Chondrocyte (in vitro differentiated cells): Measurements from ENCODE around the gene TANC1. TPM values are rescaled to one million over a fixed set of nuclear protein-coding genes. Genes with fewer than 3 reads are reported as not detected.

Experiments
- DNase-seq: peaks from one replicate; pipeline ENCODE4 v3.0.0; 2021; ENCODE audit warnings: mixed read lengths, low spot score
- H3K27ac Mint-ChIP-seq: one replicate; pipeline ENCODE4 v1.8.0; 2021; ENCODE audit warnings: mild to moderate bottlenecking, moderate library complexity, mixed read lengths; ENCODE audit not compliant: unreplicated experiment
- H3K27me3 Mint-ChIP-seq: 2 replicates; pipeline ENCODE4 v1.8.0; 2021; ENCODE audit warnings: low read depth, mixed read lengths
- H3K36me3 Mint-ChIP-seq: 2 replicates; pipeline ENCODE4 v1.8.0; 2021; ENCODE audit warnings: low read depth, mixed read lengths
- H3K4me1 Mint-ChIP-seq: 2 replicates; pipeline ENCODE4 v1.8.0; 2021; ENCODE audit warnings: low read depth, mild to moderate bottlenecking, mixed read lengths
- H3K4me3 Mint-ChIP-seq: one replicate; pipeline ENCODE4 v1.8.0; 2021; ENCODE audit warnings: mild to moderate bottlenecking, moderate library complexity, mixed read lengths; ENCODE audit not compliant: unreplicated experiment
- H3K9me3 Mint-ChIP-seq: 2 replicates; pipeline ENCODE4 v1.8.0; 2021; ENCODE audit warnings: low read depth, mixed read lengths
- total RNA-seq: library from RNA; stranded (reverse); gene quantifications from 3 replicates; pipeline ENCODE4 v1.2.1, GENCODE V29; 2021
- TF ChIP-seq, protein P1 (sequence below): fragments of 200-600 bp; sonication (generic); IDR thresholded peaks from 2 replicates; pipeline ENCODE4 v1.5.0; 2021; ENCODE audit warnings: antibody characterized with exemption, mild to moderate bottlenecking, moderate library complexity

TANC1 gene
- total RNA-seq, 1 donor from 2014 or later, result 29.5 TPM

DNA sequence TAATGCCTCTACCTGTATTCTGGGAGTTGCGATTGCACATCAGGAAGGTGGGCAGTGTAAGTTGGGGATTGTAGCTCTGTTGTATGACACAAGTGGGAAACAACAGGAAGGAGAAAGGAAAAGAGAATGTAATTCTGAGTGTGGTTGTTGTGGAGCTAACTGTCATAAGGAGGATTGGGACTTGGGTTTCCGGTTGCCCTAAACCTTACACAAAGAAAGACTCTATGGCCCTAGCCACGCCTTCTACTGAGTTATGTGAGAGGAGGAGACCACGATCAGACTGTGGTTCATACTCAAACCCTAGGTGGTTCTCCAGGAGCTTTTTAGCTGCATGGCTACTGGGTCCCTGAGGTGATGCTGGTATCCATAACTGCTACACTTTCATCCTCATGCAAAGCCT, 86.5 kb downstream of the TANC1 start:
- no peak overlapping the region for H3K4me3 Mint-ChIP-seq
- H3K4me1 Mint-ChIP-seq, result peaks cover 20% of the 10 kb centered on the region
- TF ChIP-seq, protein P1, sequence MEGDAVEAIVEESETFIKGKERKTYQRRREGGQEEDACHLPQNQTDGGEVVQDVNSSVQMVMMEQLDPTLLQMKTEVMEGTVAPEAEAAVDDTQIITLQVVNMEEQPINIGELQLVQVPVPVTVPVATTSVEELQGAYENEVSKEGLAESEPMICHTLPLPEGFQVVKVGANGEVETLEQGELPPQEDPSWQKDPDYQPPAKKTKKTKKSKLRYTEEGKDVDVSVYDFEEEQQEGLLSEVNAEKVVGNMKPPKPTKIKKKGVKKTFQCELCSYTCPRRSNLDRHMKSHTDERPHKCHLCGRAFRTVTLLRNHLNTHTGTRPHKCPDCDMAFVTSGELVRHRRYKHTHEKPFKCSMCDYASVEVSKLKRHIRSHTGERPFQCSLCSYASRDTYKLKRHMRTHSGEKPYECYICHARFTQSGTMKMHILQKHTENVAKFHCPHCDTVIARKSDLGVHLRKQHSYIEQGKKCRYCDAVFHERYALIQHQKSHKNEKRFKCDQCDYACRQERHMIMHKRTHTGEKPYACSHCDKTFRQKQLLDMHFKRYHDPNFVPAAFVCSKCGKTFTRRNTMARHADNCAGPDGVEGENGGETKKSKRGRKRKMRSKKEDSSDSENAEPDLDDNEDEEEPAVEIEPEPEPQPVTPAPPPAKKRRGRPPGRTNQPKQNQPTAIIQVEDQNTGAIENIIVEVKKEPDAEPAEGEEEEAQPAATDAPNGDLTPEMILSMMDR, result no peak
- no peaks in the 10 kb centered on the region for H3K9me3 Mint-ChIP-seq
- no peak for DNase-seq
- no peak overlapping the region for H3K27ac Mint-ChIP-seq
- H3K36me3 Mint-ChIP-seq, result no peaks in the 10 kb centered on the region
- H3K27me3 Mint-ChIP-seq, result no peaks in the 10 kb centered on the region

DNA sequence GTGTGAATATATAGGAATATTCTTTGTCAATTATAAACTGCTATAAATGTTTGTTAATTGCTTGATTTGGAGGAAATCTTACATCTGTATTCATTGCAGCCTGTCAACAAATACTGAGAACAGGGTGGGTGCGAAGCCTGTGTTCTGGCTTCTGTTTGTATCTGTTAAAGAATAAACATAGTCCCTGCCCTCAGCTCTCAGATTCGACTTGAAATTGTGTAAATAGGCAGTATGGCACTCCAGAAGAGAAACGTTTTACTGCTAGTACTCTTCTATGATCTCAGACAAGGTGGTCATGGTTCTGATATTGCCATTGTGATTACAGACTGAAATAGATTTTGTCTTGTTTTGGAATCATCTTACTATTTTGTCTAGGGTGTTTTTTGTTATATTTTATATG, 92.1 kb downstream of the TANC1 start:
- Mint-ChIP-seq H3K27me3 (no peaks in the 10 kb centered on the region), H3K27ac (no peak overlapping the region), H3K4me3 (no peak overlapping the region), H3K4me1 (peaks cover 15% of the 10 kb centered on the region), H3K36me3 (no peaks in the 10 kb centered on the region), H3K9me3 (no peaks in the 10 kb centered on the region)
- no peak for DNase-seq
- TF ChIP-seq, protein P1, result no peak

DNA sequence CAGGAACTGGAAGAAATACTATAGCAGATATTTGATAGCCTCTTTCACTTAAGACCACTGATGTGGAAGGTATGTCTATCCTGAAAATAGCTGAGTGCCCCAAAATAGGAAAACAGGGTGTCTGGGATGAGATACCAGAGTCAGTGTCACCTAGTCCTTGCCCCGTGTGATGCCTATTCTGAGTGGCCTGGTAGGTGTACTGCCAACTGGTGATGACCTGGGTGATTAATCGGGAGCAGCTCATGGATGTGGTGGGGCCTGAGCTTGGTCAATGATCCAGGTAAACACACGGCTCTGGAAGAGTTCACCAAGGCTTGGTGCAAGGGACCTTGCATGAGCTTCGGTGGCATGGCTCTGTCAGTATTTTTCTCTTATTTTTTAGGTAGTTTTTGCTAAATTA, 95.2 kb downstream of the TANC1 start:
- Mint-ChIP-seq H3K4me3 (no peak overlapping the region), H3K36me3 (peaks cover 3% of the 10 kb centered on the region), H3K9me3 (no peaks in the 10 kb centered on the region), H3K27me3 (no peaks in the 10 kb centered on the region), H3K27ac (no peak overlapping the region), H3K4me1 (peaks cover 17% of the 10 kb centered on the region)
- TF ChIP-seq, protein P1, result no peak
- DNase-seq, result no peak

DNA sequence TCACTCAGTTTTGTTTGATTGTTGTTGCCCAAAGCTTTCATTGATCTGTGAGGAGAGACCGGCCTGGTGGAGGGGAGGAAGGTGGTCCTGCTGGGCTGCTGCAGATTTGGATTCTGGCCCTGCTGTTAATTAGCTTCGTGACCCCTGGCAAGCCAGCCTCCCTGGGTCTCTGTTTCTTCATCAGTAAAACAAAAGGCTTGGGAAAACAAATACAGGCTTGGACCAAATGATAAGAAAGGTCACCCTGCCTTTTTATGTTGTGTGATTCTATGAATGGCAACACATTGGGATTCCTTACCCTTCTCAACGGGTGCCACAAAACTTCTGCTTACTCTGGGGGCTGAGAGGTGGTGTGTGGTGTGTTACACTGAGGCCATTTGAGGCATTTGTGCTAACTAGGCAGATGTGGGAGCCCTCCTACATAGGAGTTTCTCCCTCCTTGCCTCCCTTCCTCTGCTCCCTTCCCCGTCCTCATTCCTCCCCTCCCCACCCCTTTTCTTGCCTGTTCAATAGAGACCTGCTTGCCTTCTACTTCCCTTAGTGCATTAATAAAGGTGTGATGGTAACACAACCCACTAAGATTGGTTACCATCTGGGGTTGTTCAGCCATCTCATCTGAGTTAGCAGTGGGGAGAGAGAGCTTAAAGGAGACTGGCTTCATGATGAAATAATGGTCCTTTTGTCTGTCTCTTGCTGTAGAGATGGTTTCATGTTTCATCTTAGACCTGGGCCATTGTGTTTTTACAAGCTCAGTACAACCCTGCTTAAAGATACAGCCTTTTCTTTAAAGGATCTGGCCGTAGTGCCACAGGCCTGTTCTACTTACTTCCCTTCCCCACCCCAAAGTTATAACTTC, 96.2 kb downstream of the TANC1 start:
- no peak for DNase-seq
- Mint-ChIP-seq H3K4me3 (no peak overlapping the region), H3K27ac (no peak overlapping the region), H3K4me1 (peaks cover 26% of the 10 kb centered on the region), H3K9me3 (no peaks in the 10 kb centered on the region), H3K36me3 (peaks cover 3% of the 10 kb centered on the region), H3K27me3 (no peaks in the 10 kb centered on the region)
- TF ChIP-seq, protein P1, result no peak

DNA sequence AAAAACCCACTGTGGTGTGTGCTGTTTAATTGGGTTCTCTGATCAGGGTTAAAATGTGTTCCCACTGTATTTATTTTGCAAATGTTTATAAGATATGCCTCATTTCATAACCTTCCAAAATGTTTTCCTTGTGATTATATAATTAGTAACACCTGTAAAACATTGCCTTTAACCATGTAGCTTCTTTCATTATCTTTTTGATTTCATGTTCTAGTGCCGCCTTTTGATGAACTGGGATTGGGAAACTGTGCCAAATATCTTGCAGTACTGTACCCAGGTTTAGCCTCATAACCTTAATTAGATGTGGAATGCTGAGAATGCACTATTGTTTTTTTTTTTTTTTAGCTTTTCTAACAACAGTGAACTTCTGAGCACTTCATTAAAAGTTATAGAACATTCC, 96.9 kb downstream of the TANC1 start:
- no peak for DNase-seq
- no peak overlapping the region for H3K27ac Mint-ChIP-seq

More for the DNA sequence above, 96.9 kb downstream of the TANC1 start:
- no peaks in the 10 kb centered on the region for H3K9me3 Mint-ChIP-seq
- TF ChIP-seq, protein P1, result no peak
- no peak overlapping the region for H3K4me3 Mint-ChIP-seq
- peaks cover 33% of the 10 kb centered on the region for H3K4me1 Mint-ChIP-seq
- H3K36me3 Mint-ChIP-seq, result peaks cover 3% of the 10 kb centered on the region
- no peaks in the 10 kb centered on the region for H3K27me3 Mint-ChIP-seq
